Measurements from ENCODE around the gene CSNK2B.

- TF ChIP-seq POLR2A (IDR thresholded peaks at IDR 0.05; ENCODE audit: low read depth, low read length), result no peak
- TF ChIP-seq POLR2AphosphoS5 (IDR thresholded peaks at IDR 0.05; ENCODE audit: low read depth, low read length), result no peak
Measured at GRCh38 chr6:31693535-31693934, 27.7 kb downstream of the CSNK2B start.

All from GM12892 (cell line).